K562 (cell line): ENCODE results near the gene CRB2. TPM values are rescaled to one million over a fixed set of nuclear protein-coding genes. Genes with fewer than 3 reads are reported as not detected.

Experiments
- ATAC-seq: fragments of 200-7000 bp; cut with Tn5 transposase; 3 replicates; pipeline ENCODE4 v1.9.1; 2020; ENCODE audit warnings: moderate library complexity
- BruUV-seq: library from RNA; stranded (reverse); fragments of 400-500 nt; replicated peaks from 2 replicates; lab custom pipeline; 2021; lab: Mats Ljungman, UMichigan
- CTCF ChIA-PET: fragments of 300-600 bp; formaldehyde crosslinking; extraction: SDS; loops from one replicate; lab custom pipeline; 2021; ENCODE audit warnings: low intra/inter-chr PET ratio; lab: Yijun Ruan, JAX
- POLR2A ChIA-PET: fragments of 300-600, 350-650 bp; sonication (Branson Sonifier 250); formaldehyde crosslinking; extraction: SDS; loops from one replicate; lab custom pipeline; 2021; ENCODE audit warnings: antibody characterized with exemption, inconsistent platforms; lab: Yijun Ruan, JAX
- DNase-seq, 4 experiments: peaks; one replicate each; pipeline versions ENCODE4 v3.0.0 to v3.0.0-alpha.2; 2011 to 2018; ENCODE audit warnings: low spot score in 3 of 4, mixed read lengths in 3 of 4; ENCODE audit errors: extremely low read depth in 1 of 4
- FAIRE-seq: peaks from 2 replicates; lab custom pipeline; 2011; peaks lifted over from hg19 to GRCh38; lab: Jason Lieb, UNC
- H2AFZ ChIP-seq: 2 replicates; pipeline ENCODE4 v1.6.0; 2011; ENCODE audit warnings: low read depth, low read length, control low read depth, inconsistent platforms
- H3K27ac ChIP-seq: fragments of 200-600 bp; 3 replicates; pipeline ENCODE4 v1.8.0; 2011; ENCODE audit warnings: low read depth, mild to moderate bottlenecking, control low read depth, inconsistent platforms, low read length, moderate library complexity, mixed read lengths; ENCODE audit errors: extremely low read depth
- H3K27me3 ChIP-seq, 2 experiments: fragments of 300-600 bp in 1 of 2; 2 replicates in 1 of 2; 3 replicates in 1 of 2; pipeline versions ENCODE4 v1.6.0 to v1.8.0; 2011; ENCODE audit warnings: inconsistent platforms in 2 of 2, low read length in 2 of 2, mild to moderate bottlenecking in 1 of 2, mixed read lengths in 1 of 2, moderate library complexity in 1 of 2; ENCODE audit not compliant: control insufficient read depth in 2 of 2, insufficient read depth in 2 of 2
- H3K36me3 ChIP-seq: fragments of 300-600 bp; 3 replicates; pipeline ENCODE4 v1.8.0; 2011; ENCODE audit warnings: mild to moderate bottlenecking, low read length, inconsistent platforms; ENCODE audit not compliant: control insufficient read depth, insufficient read depth
- H3K4me1 ChIP-seq, 2 experiments: fragments of 200-600 bp in 1 of 2; replicated peaks in 1 of 2; 2 replicates in 1 of 2; 3 replicates in 1 of 2; pipeline versions ENCODE4 v1.5.1 to v1.8.0; 2011; ENCODE audit warnings: inconsistent platforms in 2 of 2, low read length in 2 of 2, mild to moderate bottlenecking in 1 of 2, mixed read lengths in 1 of 2, moderate library complexity in 1 of 2; ENCODE audit not compliant: control insufficient read depth in 2 of 2, insufficient read depth in 2 of 2
- H3K4me2 ChIP-seq: 2 replicates; pipeline ENCODE4 v1.6.1; 2011; ENCODE audit warnings: low read length, control low read depth, inconsistent platforms, mixed read lengths; ENCODE audit not compliant: insufficient read depth
- H3K4me3 ChIP-seq: fragments of 200-600 bp; sonication (generic), shearing (Covaris generic); 2 replicates; pipeline ENCODE4 v1.5.1; 2016; ENCODE audit warnings: control low read depth, inconsistent platforms
- H3K79me2 ChIP-seq: fragments of 200-600 bp; 3 replicates; pipeline ENCODE4 v1.8.0; 2011; ENCODE audit warnings: low read length, inconsistent platforms; ENCODE audit not compliant: control insufficient read depth, insufficient read depth
- H3K9ac ChIP-seq, 2 experiments: 2 replicates each; pipeline versions ENCODE4 v1.6.0 to v1.6.1; 2011; ENCODE audit warnings: low read depth in 2 of 2, low read length in 2 of 2, control low read depth in 1 of 2, inconsistent platforms in 1 of 2, mild to moderate bottlenecking in 1 of 2, mixed read lengths in 1 of 2; ENCODE audit not compliant: insufficient read depth in 1 of 2
- H3K9me1 ChIP-seq: one replicate; pipeline ENCODE4 v1.6.0; 2011; ENCODE audit warnings: inconsistent platforms, mild to moderate bottlenecking, low read length, moderate library complexity; ENCODE audit not compliant: control insufficient read depth, insufficient read depth
- H3K9me3 ChIP-seq: replicated peaks from 2 replicates; pipeline ENCODE4 v1.5.1; 2011; ENCODE audit warnings: low read depth, low read length, inconsistent platforms; ENCODE audit not compliant: control insufficient read depth, insufficient read depth
- H4K20me1 ChIP-seq: replicated peaks from 2 replicates; pipeline ENCODE4 v1.6.1; 2011; ENCODE audit warnings: low read length, inconsistent platforms, mixed read lengths; ENCODE audit not compliant: control insufficient read depth, insufficient read depth
- ADNP ChIP-seq: fragments of 200-800 bp; sonication (Bioruptor generic); IDR thresholded peaks from 2 replicates; pipeline ENCODE4 v1.6.1; 2016; ENCODE audit warnings: missing genetic modification characterization, missing compliant biosample characterization
- BCOR ChIP-seq: fragments of 450-650 bp; IDR thresholded peaks from 2 replicates; pipeline ENCODE4 v1.6.1; 2016
- CHD2 ChIP-seq: IDR thresholded peaks from 2 replicates; pipeline ENCODE4 v1.6.1; 2011; ENCODE audit warnings: low read depth, low read length
- KDM1A ChIP-seq, 2 experiments: fragments of 450-650 bp; IDR thresholded peaks; 2 replicates each; pipeline ENCODE4 v1.6.1; 2016; ENCODE audit warnings: mild to moderate bottlenecking in 2 of 2
- RBM25 ChIP-seq: fragments of 200-400 bp; formaldehyde crosslinking; IDR thresholded peaks from 2 replicates; pipeline ENCODE4 v1.6.1; 2018; ENCODE audit warnings: low read length, low read depth, moderate library complexity; ENCODE audit not compliant: severe bottlenecking
- RCOR1 ChIP-seq, 2 experiments: IDR thresholded peaks; 2 replicates each; pipeline ENCODE4 v1.6.1; 2012; ENCODE audit warnings: low read depth in 2 of 2, low read length in 2 of 2, borderline replicate concordance in 1 of 2, improper control_type of control experiment in 1 of 2
- ZFP36 ChIP-seq: fragments of 150-350 bp; IDR thresholded peaks from 2 replicates; pipeline ENCODE4 v1.6.1; 2018; ENCODE audit warnings: low read length, low read depth; ENCODE audit not compliant: partially characterized antibody
- ZNF57 ChIP-seq: fragments of 450-650 bp; formaldehyde crosslinking; IDR thresholded peaks from 2 replicates; pipeline ENCODE4 v1.4.0; 2020; ENCODE audit warnings: mild to moderate bottlenecking, moderate library complexity
- WGBS: fragments of 100-300 bp; shearing (Covaris generic); methylation state at CpG from one replicate; pipeline ENCODE4 v1.1.6; 2016; ENCODE audit warnings: low coverage, mixed read lengths; ENCODE audit not compliant: insufficient coverage; ENCODE audit errors: missing lambda C conversion rate; 5-methylcytosine and 5-hydroxymethylcytosine counted together
- in situ Hi-C: fragments of 300-500 bp; cut with MboI; formaldehyde crosslinking; loops from 4 replicates; pipeline ENCODE4 v1.15.0; 2018; ENCODE audit warnings: inconsistent platforms, mixed read lengths
- intact Hi-C: fragments of 100-400 bp; cut with micrococcal nuclease; formaldehyde crosslinking; loops from 2 replicates; pipeline ENCODE4 v1.14.2; 2022
- polyA plus RNA-seq, 8 experiments: library from polyadenylated mRNA; depleted of rRNA in 4 of 8; stranded (reverse) in 5 of 8; unstranded in 3 of 8; fragments of >200 nt; fragmentation: Nextera tagmentation in 2 of 8; fragmentation: Illumina TruSeq in 1 of 8; extraction: Ambion mirVana in 2 of 8; extraction: Trizol in 1 of 8; gene quantifications; 2 replicates each; pipeline versions ENCODE4 v1.2.1 to v1.2.3, GENCODE V29; 2011 to 2014; ENCODE audit warnings: inconsistent platforms in 1 of 8, missing spikeins in 1 of 8
- total RNA-seq, 7 experiments: library from RNA; depleted of rRNA in 6 of 7; stranded (reverse); fragments of >200 nt in 6 of 7; fragmentation: Illumina TruSeq in 2 of 7; extraction: Trizol in 2 of 7; gene quantifications; 2 replicates each; pipeline versions ENCODE4 v1.2.1 to v1.2.3, GENCODE V29; 2011 to 2021; ENCODE audit warnings: low replicate concordance in 1 of 7
- TF ChIP-seq, protein P1 (sequence below): sonication (generic); formaldehyde crosslinking; IDR thresholded peaks from 2 replicates; pipeline ENCODE4 v1.9.0; 2022; ENCODE audit warnings: mild to moderate bottlenecking, missing genetic modification reagents
- TF ChIP-seq, protein P2 (sequence below): fragments of 250-450 bp; sonication (Bioruptor Pico); IDR thresholded peaks from 2 replicates; pipeline ENCODE4 v1.8.0; 2021; ENCODE audit warnings: moderate library complexity, mild to moderate bottlenecking, inconsistent platforms

CRB2 gene
- total and polyA plus RNA-seq, 9 of the 15 experiments (the other 6 are each of a cell fraction or from before 2014, with no cell fraction given) = 0.13 to 1.2 (median 0.25) TPM; not detected in 2

DNA sequence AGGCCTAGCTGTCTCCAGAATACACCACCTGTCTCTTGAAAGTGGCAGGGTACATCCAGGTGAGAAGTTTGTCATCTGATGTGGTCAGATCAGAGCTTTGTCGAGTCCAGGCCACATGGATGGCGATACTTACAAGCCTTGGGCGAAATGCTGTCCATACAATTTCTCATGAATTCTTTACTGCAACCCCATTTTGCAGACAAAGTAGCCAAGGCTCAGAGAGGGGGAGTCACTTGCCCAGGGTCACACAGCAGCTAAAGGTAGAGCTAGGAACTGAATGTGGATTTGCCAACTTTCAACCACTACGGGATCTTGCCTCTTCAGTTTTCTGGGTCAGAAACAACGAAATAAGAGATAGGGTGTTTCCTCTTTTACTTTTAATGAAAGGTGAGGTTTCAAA lies 35.2 kb downstream of the CRB2 start:
- Histone ChIP-seq H3K4me3 (no peak overlapping the region), H3K4me1 (peaks cover 12 to 42% of the 10 kb centered on the region in 2 experiments; a peak in 4 of 5 replicates), H3K9me1 (no peaks in the 10 kb centered on the region), H3K4me2 (no peak overlapping the region), H2AFZ (no peak overlapping the region), H3K27me3 (no peaks in the 10 kb centered on the region), H3K9ac (no peak overlapping the region), H3K27ac (no peak overlapping the region), H3K36me3 (no peaks in the 10 kb centered on the region), H4K20me1 (no peaks in the 10 kb centered on the region; the same call in 1 of the 2 replicates), H3K9me3 (peaks cover 2% of the 10 kb centered on the region; the same call in 1 of the 2 replicates), H3K79me2 (no peaks in the 10 kb centered on the region)
- ATAC-seq = no peak
- FAIRE-seq = peak; percentile 44
- in situ Hi-C loops = no loop called here
- DNase-seq = no peak
- 23% methylated on average over 5 of the region's 5 CpGs for WGBS
- POLR2A ChIA-PET = interaction anchor here (0.6 to 0.8 kb wide), 2 partner anchors 11 to 83 kb away, joined by 3 read pairs; no protein-coding TSS in a partner anchor
- CTCF ChIA-PET = no interaction called here
- intact Hi-C loops = no loop called here
- TF ChIP-seq, protein P1, sequence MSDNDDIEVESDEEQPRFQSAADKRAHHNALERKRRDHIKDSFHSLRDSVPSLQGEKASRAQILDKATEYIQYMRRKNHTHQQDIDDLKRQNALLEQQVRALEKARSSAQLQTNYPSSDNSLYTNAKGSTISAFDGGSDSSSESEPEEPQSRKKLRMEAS (CRISPR knock-in tag) = 0 out of 2 replicates have a peak, but pooled peaks have one; percentile 4
- TF ChIP-seq ZFP36 (peak; percentile 84), ADNP (tag) (0 out of 2 replicates have a peak, but pooled peaks have one; percentile 20), ZNF57 (no peak), RCOR1 (IDR thresholded peaks at IDR 0.05; ENCODE audit: borderline replicate concordance in 1 of 2, low read depth in 2 of 2, low read length in 2 of 2) (0 out of 4 replicates have a peak, but pooled peaks of 1 of the 2 experiments have one; percentile 39), RBM25 (peak; percentile 92), BCOR (peak; percentile 88), KDM1A (IDR thresholded peaks at IDR 0.05) (peak; percentile 19 to 50; a peak in 1 of 4 replicates), CHD2 (no peak)
- TF ChIP-seq, protein P2, sequence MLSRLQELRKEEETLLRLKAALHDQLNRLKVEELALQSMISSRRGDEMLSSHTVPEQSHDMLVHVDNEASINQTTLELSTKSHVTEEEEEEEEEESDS = no peak
- BruUV-seq = no TSS peak
